H1 (cell line): ENCODE results near the gene TFF1. TPM values are rescaled to one million over a fixed set of nuclear protein-coding genes. Genes with fewer than 3 reads are reported as not detected.

Experiments used
- CTCF ChIA-PET: fragments of 300-600 bp; sonication (Branson Sonifier 250); formaldehyde crosslinking; loops from one replicate; lab custom pipeline; 2021; ENCODE audit not compliant: partially characterized antibody; lab: Charles Lee
- POLR2A ChIA-PET: fragments of 300-600 bp; sonication (Branson Sonifier 250); formaldehyde crosslinking; loops from one replicate; lab custom pipeline; 2021; ENCODE audit warnings: inconsistent platforms; ENCODE audit not compliant: partially characterized antibody; lab: Charles Lee
- DNase-seq, 2 experiments: peaks; one replicate each; pipeline versions ENCODE4 v3.0.0 to v3.0.0-alpha.2; 2010 to 2022; ENCODE audit warnings: low spot score in 2 of 2, low read depth in 1 of 2, mixed read lengths in 1 of 2
- FAIRE-seq: peaks from 2 replicates; lab custom pipeline; 2011; peaks lifted over from hg19 to GRCh38; lab: Jason Lieb, UNC
- H2AFZ ChIP-seq: 2 replicates; pipeline ENCODE4 v1.8.1; 2012; ENCODE audit warnings: low read length, inconsistent platforms
- H2AK5ac ChIP-seq: 2 replicates; pipeline ENCODE4 v1.6.1; 2013; ENCODE audit warnings: low read depth, low read length
- H2BK120ac ChIP-seq: replicated peaks from 2 replicates; pipeline ENCODE3; 2013; ENCODE audit warnings: low read depth, low read length, inconsistent platforms
- H2BK12ac ChIP-seq: 2 replicates; pipeline ENCODE4 v1.6.1; 2013; ENCODE audit warnings: low read depth, low read length
- H2BK15ac ChIP-seq: 2 replicates; pipeline ENCODE4 v1.6.1; 2013; ENCODE audit warnings: low read length
- H2BK20ac ChIP-seq: 2 replicates; pipeline ENCODE4 v1.6.1; 2013; ENCODE audit warnings: low read length
- H2BK5ac ChIP-seq: 2 replicates; pipeline ENCODE4 v1.6.1; 2013; ENCODE audit warnings: low read depth, low read length
- H3K14ac ChIP-seq: 2 replicates; pipeline ENCODE4 v1.6.1; 2013; ENCODE audit warnings: inconsistent platforms; ENCODE audit not compliant: insufficient read length
- H3K18ac ChIP-seq: 2 replicates; pipeline ENCODE4 v1.6.1; 2013; ENCODE audit warnings: low read length; ENCODE audit errors: extremely low read depth
- H3K23ac ChIP-seq: 2 replicates; pipeline ENCODE4 v1.6.1; 2013; ENCODE audit warnings: inconsistent platforms; ENCODE audit not compliant: insufficient read length
- H3K23me2 ChIP-seq: 2 replicates; pipeline ENCODE4 v1.6.1; 2013; ENCODE audit warnings: low read depth, low read length
- H3K27ac ChIP-seq: 2 replicates; pipeline ENCODE4 v1.6.1; 2011; ENCODE audit warnings: low read depth, low read length, inconsistent platforms
- H3K27me3 ChIP-seq, 4 experiments: replicated peaks in 1 of 4; 1 replicate in 1 of 4; 2 replicates in 3 of 4; pipeline versions ENCODE4 v1.6.1 to v1.8.1; 2011 to 2013; ENCODE audit warnings: low read length in 3 of 4, mild to moderate bottlenecking in 3 of 4, inconsistent platforms in 2 of 4, mixed read lengths in 2 of 4, moderate library complexity in 1 of 4; ENCODE audit not compliant: control insufficient read depth in 3 of 4, insufficient read depth in 3 of 4; ENCODE audit errors: extremely low read depth in 1 of 4
- H3K36me3 ChIP-seq, 4 experiments: 2 replicates each; pipeline versions ENCODE4 v1.6.1 to v1.8.1; 2011 to 2013; ENCODE audit warnings: mild to moderate bottlenecking in 4 of 4, low read length in 3 of 4, moderate library complexity in 2 of 4, control low read depth in 1 of 4, inconsistent platforms in 1 of 4; ENCODE audit not compliant: insufficient read depth in 4 of 4, control insufficient read depth in 2 of 4
- H3K4ac ChIP-seq: replicated peaks from 2 replicates; pipeline ENCODE3; 2013; ENCODE audit warnings: low read length, low read depth, mixed read lengths, inconsistent platforms; ENCODE audit not compliant: insufficient read length
- H3K4me1 ChIP-seq, 4 experiments: replicated peaks in 1 of 4; 1 replicate in 1 of 4; 2 replicates in 3 of 4; pipeline versions ENCODE4 v1.6.1 to v1.8.1; 2011 to 2013; ENCODE audit warnings: low read length in 3 of 4, inconsistent platforms in 2 of 4, mixed read lengths in 1 of 4; ENCODE audit not compliant: insufficient read depth in 4 of 4, control insufficient read depth in 3 of 4
- H3K4me2 ChIP-seq, 2 experiments: 2 replicates each; pipeline versions ENCODE4 v1.6.1 to v1.8.1; 2011 to 2013; ENCODE audit warnings: low read depth in 2 of 2, low read length in 2 of 2, control low read depth in 1 of 2, inconsistent platforms in 1 of 2, mild to moderate bottlenecking in 1 of 2; ENCODE audit not compliant: insufficient read depth in 1 of 2
- H3K4me3 ChIP-seq, 4 experiments: fragments of 200-600, 300-600 bp in 1 of 4; sonication (generic), shearing (Covaris generic), sonication (Bioruptor Twin) in 1 of 4; 2 replicates each; pipeline versions ENCODE4 v1.5.1 to v1.8.1; 2011 to 2016; ENCODE audit warnings: low read length in 4 of 4, low read depth in 3 of 4, control low read depth in 2 of 4, inconsistent platforms in 2 of 4, mild to moderate bottlenecking in 2 of 4, mixed read lengths in 1 of 4, moderate library complexity in 1 of 4; ENCODE audit not compliant: insufficient read depth in 2 of 4; ENCODE audit errors: extremely low read depth in 1 of 4
- H3K56ac ChIP-seq: replicated peaks from 2 replicates; pipeline ENCODE3; 2013; ENCODE audit warnings: low read depth, mild to moderate bottlenecking, mixed read lengths, low read length, inconsistent platforms; ENCODE audit not compliant: insufficient read length
- H3K79me1 ChIP-seq: 2 replicates; pipeline ENCODE4 v1.6.1; 2013; ENCODE audit warnings: low read depth, low read length, control low read depth
- H3K79me2 ChIP-seq, 2 experiments: 2 replicates each; pipeline versions ENCODE4 v1.6.1 to v1.8.1; 2012 to 2013; ENCODE audit warnings: low read length in 2 of 2, mild to moderate bottlenecking in 2 of 2, inconsistent platforms in 1 of 2; ENCODE audit not compliant: insufficient read depth in 2 of 2, control insufficient read depth in 1 of 2
- H3K9ac ChIP-seq, 4 experiments: replicated peaks in 1 of 4; 1 replicate in 1 of 4; 2 replicates in 3 of 4; pipeline versions ENCODE4 v1.6.1 to v1.8.1; 2011 to 2013; ENCODE audit warnings: low read depth in 3 of 4, low read length in 3 of 4, control low read depth in 2 of 4, mild to moderate bottlenecking in 2 of 4, moderate library complexity in 2 of 4, inconsistent platforms in 1 of 4; ENCODE audit errors: extremely low read depth in 1 of 4
- H3K9me3 ChIP-seq, 2 experiments: 2 replicates each; pipeline versions ENCODE4 v1.6.1 to v1.8.1; 2012 to 2013; ENCODE audit warnings: mild to moderate bottlenecking in 2 of 2, moderate library complexity in 2 of 2, control low read depth in 1 of 2, inconsistent platforms in 1 of 2, low read depth in 1 of 2, low read length in 1 of 2, mixed read lengths in 1 of 2; ENCODE audit not compliant: insufficient read depth in 2 of 2
- H4K20me1 ChIP-seq, 2 experiments: replicated peaks in 1 of 2; 2 replicates each; pipeline versions ENCODE3 to v1.8.1; 2011 to 2013; ENCODE audit warnings: inconsistent platforms in 2 of 2, low read length in 2 of 2, mild to moderate bottlenecking in 1 of 2; ENCODE audit not compliant: insufficient read depth in 2 of 2, control insufficient read depth in 1 of 2
- H4K5ac ChIP-seq: 2 replicates; pipeline ENCODE4 v1.6.1; 2013; ENCODE audit warnings: low read length, low read depth, mixed read lengths, inconsistent platforms; ENCODE audit not compliant: insufficient read length
- H4K8ac ChIP-seq: 2 replicates; pipeline ENCODE4 v1.8.0; 2013; ENCODE audit warnings: mild to moderate bottlenecking, moderate library complexity, low read length, inconsistent platforms; ENCODE audit not compliant: insufficient read depth; ENCODE audit errors: extremely low read depth
- H4K91ac ChIP-seq: replicated peaks from 2 replicates; pipeline ENCODE3; 2013; ENCODE audit warnings: low read length, mixed read lengths, inconsistent platforms; ENCODE audit not compliant: insufficient read length
- BRCA1 ChIP-seq: IDR thresholded peaks from 2 replicates; pipeline ENCODE4 v1.6.1; 2012; ENCODE audit warnings: low read depth, low read length, improper control_type of control experiment
- CREB1 ChIP-seq: IDR thresholded peaks from 2 replicates; pipeline ENCODE4 v1.6.1; 2012; ENCODE audit warnings: inconsistent platforms
- JUN ChIP-seq: IDR thresholded peaks from 2 replicates; pipeline ENCODE4 v1.6.1; 2011; ENCODE audit warnings: low read depth, mild to moderate bottlenecking, improper control_type of control experiment, low read length
- RAD21 ChIP-seq, 2 experiments: IDR thresholded peaks in 1 of 2; conservative IDR thresholded peaks in 1 of 2; 2 replicates each; pipeline ENCODE4 v1.6.1; 2011; ENCODE audit warnings: low read depth in 2 of 2, low read length in 2 of 2, improper control_type of control experiment in 1 of 2, inconsistent platforms in 1 of 2, mild to moderate bottlenecking in 1 of 2, moderate library complexity in 1 of 2
- RFX5 ChIP-seq: IDR thresholded peaks from 2 replicates; pipeline ENCODE4 v1.6.1; 2011; ENCODE audit warnings: low read depth, low read length, improper control_type of control experiment, borderline replicate concordance
- SRF ChIP-seq: IDR thresholded peaks from 2 replicates; pipeline ENCODE4 v1.6.1; 2011; ENCODE audit warnings: mild to moderate bottlenecking, low read depth, low read length, moderate library complexity
- WGBS, 2 experiments: shearing (Covaris generic) in 1 of 2; methylation state at CpG; one replicate each; pipeline versions ENCODE4 v1.1.6 to v1.1.7; 2013 to 2015; ENCODE audit warnings: low lambda C conversion rate in 2 of 2, mixed read lengths in 2 of 2, inconsistent platforms in 1 of 2, low coverage in 1 of 2, missing lambda C conversion rate in 1 of 2; ENCODE audit not compliant: insufficient replicate concordance in 2 of 2, insufficient coverage in 1 of 2, insufficient read length in 1 of 2; ENCODE audit errors: extremely low coverage in 1 of 2, missing lambda C conversion rate in 1 of 2; 5-methylcytosine and 5-hydroxymethylcytosine counted together
- polyA plus RNA-seq, 7 experiments: library from polyadenylated mRNA; depleted of rRNA in 3 of 7; stranded (reverse) in 5 of 7; unstranded in 2 of 7; fragments of >200 nt in 5 of 7; fragments of 200-250 nt in 2 of 7; gene quantifications; 1 replicate in 5 of 7; 2 replicates in 1 of 7; 4 replicates in 1 of 7; pipeline versions ENCODE4 v1.2.1 to v1.2.3, GENCODE V29; 2011 to 2013; ENCODE audit warnings: missing spikeins in 2 of 7, mixed read lengths in 2 of 7
- total RNA-seq: library from RNA; stranded (reverse); fragmentation: NEBNext Ultra II Directional; extraction: Animal tissue kit (Norgen Biotek cat#: 25700); gene quantifications from 2 replicates; pipeline ENCODE4 v1.2.1, GENCODE V29; 2021
- TF ChIP-seq, protein P1 (sequence below), 3 experiments: IDR thresholded peaks; 1 replicate in 2 of 3; 2 replicates in 1 of 3; pipeline versions ENCODE4 v1.5.1 to v1.6.1; 2011; ENCODE audit warnings: low read length in 3 of 3, mild to moderate bottlenecking in 3 of 3, inconsistent platforms in 2 of 3, low read depth in 1 of 3, moderate library complexity in 1 of 3; ENCODE audit not compliant: insufficient read depth in 1 of 3; ENCODE audit errors: control extremely low read depth in 1 of 3

Gene TFF1
- total and polyA plus RNA-seq, 2 of the 8 experiments (the other 6 are each of a cell fraction or from before 2014, with no cell fraction given) = not detected

DNA sequence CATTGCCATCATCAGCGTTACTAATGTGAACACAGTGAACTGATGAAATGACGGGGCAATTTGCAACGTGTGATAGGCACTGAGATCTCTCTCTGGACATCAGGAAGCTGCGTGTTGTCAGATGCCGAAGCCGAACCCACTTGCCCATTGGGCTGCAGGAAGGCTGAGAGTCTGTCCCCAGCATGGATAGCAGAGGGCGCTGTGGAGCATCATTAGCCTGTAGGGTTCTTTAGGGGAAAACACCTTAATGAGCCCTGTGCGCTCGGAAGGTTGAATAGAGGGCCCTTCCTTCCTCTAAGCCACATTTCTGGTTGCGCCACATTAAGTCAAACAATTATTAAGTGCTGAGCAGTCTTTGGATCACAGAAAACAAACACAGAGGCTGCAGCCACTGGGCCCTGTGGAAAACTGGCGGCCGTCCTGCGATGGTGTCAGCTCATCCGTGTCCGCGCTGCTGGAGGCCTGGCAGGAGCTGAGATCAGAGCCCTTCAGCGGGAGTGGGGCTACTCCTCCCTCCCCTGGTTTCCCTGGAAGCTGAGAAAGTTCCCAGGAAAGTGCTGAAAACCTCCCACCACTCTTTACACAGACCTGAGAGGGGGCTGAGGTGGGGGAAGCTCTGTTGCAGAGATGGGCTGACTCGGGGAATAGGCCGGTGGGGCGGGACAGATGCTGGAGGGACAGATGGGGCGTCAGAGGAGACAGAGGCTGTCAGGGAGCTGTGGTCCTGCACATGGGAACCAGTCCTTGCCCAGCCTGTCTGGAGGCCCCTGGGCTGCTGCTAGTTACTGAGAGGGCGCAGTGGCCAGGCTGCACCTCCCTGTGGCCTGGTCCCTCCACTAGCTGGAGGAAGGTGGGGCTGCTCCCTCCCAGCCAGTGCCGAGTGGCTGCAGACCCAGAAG, 28.3 kb downstream of the TFF1 start:
- Histone ChIP-seq H3K14ac (no peak overlapping the region), H2BK15ac (no peak overlapping the region), H3K79me2 (no peaks in the 10 kb centered on the region), H2BK12ac (peak overlapping the region; percentile 77; the same call in 1 of the 2 replicates), H3K18ac (peak overlapping the region; percentile 52; the same call in 1 of the 2 replicates), H2BK5ac (peak overlapping the region; percentile 35; the same call in 1 of the 2 replicates), H4K5ac (no peak overlapping the region), H3K4me3 (no peak overlapping the region), H3K9me3 (no peaks in the 10 kb centered on the region), H2BK120ac (no peak overlapping the region), H2AFZ (peak overlapping the region; percentile 87), H2AK5ac (no peak overlapping the region), H3K23ac (no peak overlapping the region), H3K4me2 (0 out of 4 replicates have a peak overlapping the region, but pooled peaks of 1 of the 2 experiments have one; percentile 1), H2BK20ac (0 out of 2 replicates have a peak overlapping the region, but pooled peaks have one; percentile 57), H4K20me1 (no peaks in the 10 kb centered on the region), H3K4me1 (peaks cover 0 to 13% (median 4%) of the 10 kb centered on the region in 4 experiments; a peak in 6 of 7 replicates), H3K79me1 (no peaks in the 10 kb centered on the region), H3K27ac (no peak overlapping the region), H3K56ac (no peak overlapping the region), H4K8ac (peak overlapping the region; percentile 53; the same call in 1 of the 2 replicates), H3K9ac (no peak overlapping the region), H3K4ac (no peak overlapping the region), H3K23me2 (no peaks in the 10 kb centered on the region), H3K27me3 (no peaks in the 10 kb centered on the region), H4K91ac (peak overlapping the region; percentile 29), H3K36me3 (no peaks in the 10 kb centered on the region)
- ChIA-PET POLR2A (interaction anchor here (0.6 to 1.7 kb wide), 4 partner anchors 24 to 176 kb away, joined by 3 to 4 read pairs (median 3); no protein-coding TSS in a partner anchor), CTCF (interaction anchor here (0.7 to 11.6 kb wide), 39 partner anchors 8 to 221 kb away, joined by 3 to 137 read pairs (median 5); partner anchors contain the start of genes TFF1, TFF3 and UBASH3A)
- DNase-seq = peak; percentile 54 to 89
- FAIRE-seq = peak; percentile 93
- WGBS, 2 experiments = 65% methylated on average over 23 of the region's 23 CpGs; no CpG with 5 or more reads in 1 of the 2 experiments
- TF ChIP-seq JUN (no peak), RAD21 (IDR thresholded peaks at IDR 0.05 in 1 of 2, conservative IDR thresholded peaks at IDR 0.05 in 1 of 2; ENCODE audit: low read depth in 2 of 2, low read length in 2 of 2) (peak; percentile 71 to 77), CREB1 (0 out of 2 replicates have a peak, but pooled peaks have one; percentile 23), SRF (no peak), BRCA1 (no peak), RFX5 (no peak)
- TF ChIP-seq, protein P1, sequence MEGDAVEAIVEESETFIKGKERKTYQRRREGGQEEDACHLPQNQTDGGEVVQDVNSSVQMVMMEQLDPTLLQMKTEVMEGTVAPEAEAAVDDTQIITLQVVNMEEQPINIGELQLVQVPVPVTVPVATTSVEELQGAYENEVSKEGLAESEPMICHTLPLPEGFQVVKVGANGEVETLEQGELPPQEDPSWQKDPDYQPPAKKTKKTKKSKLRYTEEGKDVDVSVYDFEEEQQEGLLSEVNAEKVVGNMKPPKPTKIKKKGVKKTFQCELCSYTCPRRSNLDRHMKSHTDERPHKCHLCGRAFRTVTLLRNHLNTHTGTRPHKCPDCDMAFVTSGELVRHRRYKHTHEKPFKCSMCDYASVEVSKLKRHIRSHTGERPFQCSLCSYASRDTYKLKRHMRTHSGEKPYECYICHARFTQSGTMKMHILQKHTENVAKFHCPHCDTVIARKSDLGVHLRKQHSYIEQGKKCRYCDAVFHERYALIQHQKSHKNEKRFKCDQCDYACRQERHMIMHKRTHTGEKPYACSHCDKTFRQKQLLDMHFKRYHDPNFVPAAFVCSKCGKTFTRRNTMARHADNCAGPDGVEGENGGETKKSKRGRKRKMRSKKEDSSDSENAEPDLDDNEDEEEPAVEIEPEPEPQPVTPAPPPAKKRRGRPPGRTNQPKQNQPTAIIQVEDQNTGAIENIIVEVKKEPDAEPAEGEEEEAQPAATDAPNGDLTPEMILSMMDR (IDR thresholded peaks at IDR 0.05; ENCODE audit: control extremely low read depth in 1 of 3, insufficient read depth in 1 of 3, low read depth in 1 of 3, low read length in 3 of 3) = peak; percentile 86 to 94 (median 89)
